ENCODE results near the gene PARK7.

PARK7 gene

GRCh38 chr1:7988576-7988975 is 27.1 kb downstream of the PARK7 start:
- TF ChIP-seq CTCF (IDR thresholded peaks at IDR 0.05), result no peak
- Mint-ChIP-seq H3K27ac (no peak overlapping the region), H3K9me3 (no peaks in the 10 kb centered on the region), H3K36me3 (ENCODE audit: low read depth) (peaks cover 47% of the 10 kb centered on the region), H3K4me3 (no peak overlapping the region), H3K27me3 (ENCODE audit: low read depth, poor library complexity) (peaks cover under 1% of the 10 kb centered on the region), H3K4me1 (peaks cover 27% of the 10 kb centered on the region)
- no peak for DNase-seq

DNA sequence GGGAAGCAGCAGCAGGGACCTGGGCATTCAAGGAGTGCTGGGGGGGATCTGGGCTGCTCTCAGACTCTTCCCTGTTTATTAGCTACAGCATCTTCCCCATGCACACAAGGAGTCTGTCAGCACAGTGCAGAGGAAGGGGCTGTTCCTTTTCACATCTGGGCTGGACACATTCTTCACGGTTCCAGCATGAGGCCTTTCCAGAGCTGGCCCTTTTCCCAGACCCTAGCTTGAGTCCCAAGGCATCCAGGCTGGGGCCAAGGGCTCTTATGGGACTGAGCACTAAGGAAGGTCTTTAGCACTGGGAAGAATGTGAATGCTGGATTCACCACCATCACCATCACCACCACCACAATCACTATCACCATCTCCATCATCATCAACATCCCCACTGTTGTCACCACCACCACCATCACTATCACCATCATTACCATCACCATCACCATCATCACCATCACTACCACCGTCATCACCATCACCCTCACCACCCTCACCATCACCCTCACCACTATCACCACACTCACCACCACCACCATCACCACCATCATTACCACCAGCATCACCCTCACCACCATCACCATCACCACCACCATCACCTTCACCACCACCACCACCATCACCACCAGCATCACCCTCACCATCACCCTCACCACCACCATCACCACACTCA is 28.4 kb downstream of the PARK7 start:
- Mint-ChIP-seq H3K4me1 (peaks cover 18% of the 10 kb centered on the region), H3K27ac (no peak overlapping the region), H3K27me3 (ENCODE audit: low read depth, poor library complexity) (peaks cover 3% of the 10 kb centered on the region), H3K36me3 (ENCODE audit: low read depth) (peaks cover 47% of the 10 kb centered on the region), H3K9me3 (no peaks in the 10 kb centered on the region), H3K4me3 (no peak overlapping the region)
- no peak for TF ChIP-seq CTCF (IDR thresholded peaks at IDR 0.05)
- DNase-seq, result no peak

DNA sequence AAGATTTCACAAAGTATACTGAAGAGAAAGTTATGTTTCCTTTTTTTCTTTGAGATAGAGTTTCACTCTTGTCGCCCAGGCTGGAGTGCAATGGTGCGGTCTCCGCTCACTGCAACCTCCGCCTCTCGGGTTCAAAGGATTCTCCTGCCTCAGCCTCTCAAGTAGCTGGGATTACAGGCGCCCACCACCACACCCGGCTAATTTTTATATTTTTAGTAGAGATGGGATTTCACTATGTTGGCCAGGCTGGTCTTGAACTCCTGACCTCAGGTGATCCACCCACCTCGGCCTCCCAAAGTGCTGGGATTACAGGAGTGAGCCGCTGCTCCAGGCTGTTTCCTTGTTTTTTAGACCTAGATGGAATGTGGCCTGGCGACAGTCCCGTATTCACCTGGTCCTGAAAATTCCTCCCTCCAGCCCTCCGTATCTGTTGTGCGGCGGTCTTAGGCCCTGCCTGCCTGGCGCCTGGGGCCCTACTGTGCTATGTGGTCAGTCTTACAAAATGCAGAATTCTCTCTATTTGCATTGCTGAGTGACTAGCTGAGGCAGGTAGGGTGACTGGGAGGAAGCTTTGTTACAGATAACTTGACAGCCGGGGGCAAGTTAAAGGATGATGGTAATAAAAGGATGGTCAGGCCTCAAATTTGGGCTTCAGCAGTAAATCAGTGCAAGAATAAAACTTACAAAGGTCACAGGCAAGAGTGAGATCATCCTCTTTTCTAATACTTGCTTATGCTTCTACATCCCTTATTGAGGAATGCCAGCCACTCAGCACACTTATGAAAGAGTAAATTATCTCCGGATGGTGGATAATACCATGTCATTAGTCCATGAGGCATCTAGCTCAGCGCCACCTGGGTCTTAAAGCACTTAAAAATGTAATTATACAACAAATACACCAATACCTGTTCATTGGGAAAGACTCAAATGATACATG is 30.3 kb downstream of the PARK7 start:
- Mint-ChIP-seq H3K9me3 (no peaks in the 10 kb centered on the region), H3K36me3 (ENCODE audit: low read depth) (peaks cover 37% of the 10 kb centered on the region), H3K4me1 (peaks cover 19% of the 10 kb centered on the region), H3K27ac (no peak overlapping the region), H3K27me3 (ENCODE audit: low read depth, poor library complexity) (peaks cover 3% of the 10 kb centered on the region), H3K4me3 (no peak overlapping the region)
- no peak for TF ChIP-seq CTCF (IDR thresholded peaks at IDR 0.05)
- no peak for DNase-seq

DNA sequence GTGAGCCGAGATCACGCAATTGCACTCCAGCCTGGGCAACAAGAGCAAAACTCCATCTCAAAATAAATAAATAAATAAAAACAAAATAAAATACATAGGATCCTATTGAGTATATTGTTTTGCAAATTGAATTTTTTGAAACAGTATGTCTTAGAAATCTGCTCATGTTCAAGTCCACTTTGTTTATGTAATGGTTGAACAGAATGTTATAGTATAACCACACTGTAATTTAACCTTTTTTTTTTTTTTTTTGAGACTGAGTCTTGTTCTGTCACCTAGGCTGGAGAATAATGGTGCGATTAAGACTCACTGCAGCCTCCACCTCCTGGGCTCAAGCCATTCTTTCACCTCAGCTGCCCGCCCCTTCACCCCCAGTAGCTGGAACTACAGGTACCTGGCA is 31.4 kb downstream of the PARK7 start:
- Mint-ChIP-seq H3K36me3 (ENCODE audit: low read depth) (peaks cover 38% of the 10 kb centered on the region), H3K27ac (no peak overlapping the region), H3K27me3 (ENCODE audit: low read depth, poor library complexity) (peaks cover 3% of the 10 kb centered on the region), H3K4me3 (no peak overlapping the region), H3K9me3 (peaks cover 8% of the 10 kb centered on the region), H3K4me1 (peaks cover 19% of the 10 kb centered on the region)
- no peak for DNase-seq
- no peak for TF ChIP-seq CTCF (IDR thresholded peaks at IDR 0.05)

DNA sequence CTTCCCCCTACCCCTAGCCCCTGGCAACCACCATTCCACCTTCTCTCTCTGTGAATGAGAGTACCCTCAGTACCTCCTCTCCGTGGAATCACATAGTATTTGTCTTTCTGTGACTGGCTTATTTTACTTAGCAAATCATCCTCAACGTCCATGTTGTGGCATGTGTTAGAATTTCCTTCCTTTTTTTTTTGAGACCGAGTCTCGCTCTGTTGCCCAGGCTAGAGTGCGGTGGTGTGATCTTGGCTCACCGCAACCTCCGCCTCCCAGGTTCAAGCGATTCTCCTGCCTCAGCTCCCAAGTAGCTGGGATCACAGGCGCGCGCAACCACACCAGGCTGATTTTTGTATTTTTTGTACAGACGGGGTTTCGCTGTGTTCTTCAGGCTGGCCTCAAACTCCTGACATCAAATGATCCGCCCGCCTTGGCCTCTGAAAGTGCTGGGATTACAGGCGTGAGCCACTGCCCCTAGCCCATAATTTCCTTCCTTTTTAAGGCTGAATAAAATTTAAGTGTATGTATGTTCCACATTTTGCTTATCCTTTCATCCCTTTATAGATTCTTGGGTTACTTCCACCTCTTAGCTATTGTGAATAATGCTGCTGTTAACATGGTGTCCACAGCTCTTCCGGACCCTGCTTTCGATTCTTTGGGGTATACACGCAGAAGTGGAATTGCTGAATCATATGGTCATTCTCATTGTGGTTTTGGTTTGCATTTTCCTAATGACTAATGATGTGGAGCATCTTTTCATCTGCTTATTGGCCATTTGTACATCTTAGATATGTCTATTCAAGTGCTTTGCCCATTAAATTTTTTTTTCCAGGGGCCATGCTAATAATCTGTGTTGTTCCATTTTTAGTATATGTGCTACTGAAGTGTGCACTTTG is 32.3 kb downstream of the PARK7 start:
- Mint-ChIP-seq H3K27me3 (ENCODE audit: low read depth, poor library complexity) (peaks cover 3% of the 10 kb centered on the region), H3K4me1 (peaks cover 19% of the 10 kb centered on the region), H3K36me3 (ENCODE audit: low read depth) (peaks cover 38% of the 10 kb centered on the region), H3K4me3 (no peak overlapping the region), H3K27ac (peak overlapping the region; percentile 7), H3K9me3 (peaks cover 9% of the 10 kb centered on the region)
- no peak for TF ChIP-seq CTCF (IDR thresholded peaks at IDR 0.05)
- no peak for DNase-seq

All from nephron progenitor cell (in vitro differentiated cells).